GM10248 (cell line): Measurements from ENCODE around the gene TMIE.
"Not testable (repeated sequence)": the region's sequence is repeated elsewhere in the genome, so short reads cannot be mapped to it uniquely, and the experiment has no call there.

Experiments used
- CTCF ChIA-PET: fragments of 300-600 bp; sonication (Branson Sonifier 250); formaldehyde crosslinking; extraction: SDS; loops from one replicate; lab custom pipeline; 2021; ENCODE audit warnings: antibody characterized with exemption; lab: Yijun Ruan, JAX
- POLR2A ChIA-PET: fragments of 350-650 bp; sonication (Branson Sonifier 250); formaldehyde crosslinking; extraction: SDS; loops from one replicate; lab custom pipeline; 2020; ENCODE audit warnings: antibody characterized with exemption; lab: Yijun Ruan, JAX
- DNase-seq: peaks from one replicate; pipeline ENCODE4 v3.0.0; 2012; ENCODE audit errors: extremely low spot score
- CTCF ChIP-seq: IDR thresholded peaks from 2 replicates; pipeline ENCODE4 v1.5.1; 2012; ENCODE audit warnings: mild to moderate bottlenecking, low read depth; ENCODE audit errors: extremely low read depth, missing control alignments, control extremely low read depth

Gene TMIE

DNA sequence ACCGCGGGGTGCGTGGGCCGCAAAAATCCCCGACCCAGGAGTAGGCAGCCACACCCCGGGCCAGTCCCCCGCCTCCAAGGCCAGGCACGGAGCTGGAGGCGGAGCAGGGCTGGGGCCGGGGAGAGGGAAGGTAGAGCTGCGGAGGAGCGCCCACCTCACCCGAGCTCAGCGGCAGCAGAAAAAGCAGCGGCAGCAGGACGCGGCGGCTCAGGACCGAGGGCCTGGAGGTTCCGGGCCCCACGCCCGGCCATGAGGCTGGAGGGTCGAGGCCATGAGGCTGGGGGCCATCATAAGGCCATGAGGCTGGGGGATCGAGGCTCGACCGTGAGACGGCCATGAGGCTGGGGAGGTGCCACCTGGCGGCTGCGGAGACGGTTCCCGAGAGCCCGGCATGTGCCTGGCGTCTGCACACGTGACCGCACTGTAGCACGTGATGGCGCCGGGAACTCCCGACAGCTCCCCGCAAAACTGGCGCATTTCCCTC, 49.4 kb downstream of the TMIE start:
- DNase-seq: no peak
- POLR2A ChIA-PET: no interaction called here
- CTCF ChIA-PET: no interaction called here
- TF ChIP-seq CTCF: no peak

- DNase-seq, POLR2A ChIA-PET, CTCF ChIA-PET: not testable (repeated sequence)
Measured at GRCh38 chr3:46753127-46753526, 51.9 kb downstream of the TMIE start.

DNA sequence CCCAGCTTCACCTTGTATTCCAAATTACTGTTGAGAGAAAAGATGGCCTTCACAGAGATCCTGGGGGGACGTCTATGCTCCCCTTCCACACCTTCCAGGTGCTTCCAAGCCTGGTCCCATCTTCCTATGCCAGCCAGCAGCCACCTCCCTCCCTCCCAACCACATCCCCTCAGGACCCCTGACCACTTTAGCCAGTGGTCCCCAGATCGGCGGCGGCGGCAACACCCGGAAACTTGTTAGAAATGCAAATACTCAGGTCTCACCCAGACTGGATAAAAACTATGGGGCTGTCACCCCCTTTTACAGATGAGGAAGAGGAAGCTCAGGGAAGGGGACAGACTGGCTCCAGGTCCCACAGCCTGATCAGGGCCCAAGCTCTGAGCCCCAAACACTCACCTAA, 54.5 kb downstream of the TMIE start:
- ChIA-PET CTCF (no interaction called here), POLR2A (no interaction called here)
- no peak for DNase-seq
- no peak for TF ChIP-seq CTCF

GRCh38 chr3:46756642-46757041, 55.5 kb downstream of the TMIE start:
- POLR2A ChIA-PET: no interaction called here

GRCh38 chr3:46759239-46760167, 58.3 kb downstream of the TMIE start:
- no peak for TF ChIP-seq CTCF
- ChIA-PET POLR2A (no interaction called here), CTCF (no interaction called here)
- DNase-seq: no peak

More at GRCh38 chr3:46756642-46757041, 55.5 kb downstream of the TMIE start:
- DNase-seq: no peak
- TF ChIP-seq CTCF: no peak
- CTCF ChIA-PET: interaction anchor here (0.7 kb wide), 1 partner anchor 272 kb away, joined by 3 read pairs; no protein-coding TSS in a partner anchor
